PC-9 (cell line): ENCODE data around the gene OR2AT4. TPM values are rescaled to one million over a fixed set of nuclear protein-coding genes. Genes with fewer than 3 reads are reported as not detected.
A peak's percentile ranks its signal among the peaks of the same experiment; 100 is the strongest.

Source experiments
- BruUV-seq: library from RNA; stranded (reverse); fragments of 400-500 nt; replicated peaks from 2 replicates; lab custom pipeline; 2021; lab: Mats Ljungman, UMichigan
- CTCF ChIA-PET: fragments of 300-600 bp; sonication (Branson Sonifier 250); formaldehyde crosslinking; loops from one replicate; lab custom pipeline; 2022; ENCODE audit warnings: antibody characterized with exemption; lab: Charles Lee
- POLR2A ChIA-PET: fragments of 300-600 bp; sonication (Branson Sonifier 250); formaldehyde crosslinking; loops from one replicate; lab custom pipeline; 2022; ENCODE audit warnings: antibody characterized with exemption; ENCODE audit not compliant: unreplicated experiment; lab: Charles Lee
- DNase-seq, 2 experiments: peaks; one replicate each; pipeline versions ENCODE4 v3.0.0 to v3.0.0-alpha.2; 2015 to 2022; ENCODE audit warnings: mixed read lengths in 1 of 2
- H2AFZ ChIP-seq: fragments of 200-600 bp; sonication (generic); 2 replicates; pipeline ENCODE4 v1.8.1; 2017; ENCODE audit warnings: antibody characterized with exemption
- H3F3A ChIP-seq: fragments of 200-600 bp; sonication (generic); 2 replicates; pipeline ENCODE4 v1.8.1; 2017; ENCODE audit warnings: antibody characterized with exemption, mild to moderate bottlenecking, low read depth; ENCODE audit not compliant: insufficient read depth
- H3K27ac ChIP-seq: fragments of 200-600 bp; sonication (generic); 2 replicates; pipeline ENCODE4 v1.6.1; 2016; ENCODE audit warnings: mixed run types
- H3K27me3 ChIP-seq: fragments of 200-600 bp; sonication (generic); 2 replicates; pipeline ENCODE4 v1.6.1; 2016; ENCODE audit warnings: low read depth, mixed run types; ENCODE audit not compliant: insufficient read depth
- H3K36me3 ChIP-seq: fragments of 200-600 bp; sonication (generic); 2 replicates; pipeline ENCODE4 v1.6.1; 2016; ENCODE audit warnings: low read depth, mixed run types
- H3K4me1 ChIP-seq: fragments of 200-600 bp; sonication (generic); replicated peaks from 2 replicates; pipeline ENCODE4 v1.6.1; 2016; ENCODE audit warnings: mixed run types; ENCODE audit not compliant: insufficient read depth
- H3K4me2 ChIP-seq: fragments of 200-600 bp; sonication (generic); 2 replicates; pipeline ENCODE4 v1.6.1; 2017; ENCODE audit warnings: mixed run types
- H3K4me3 ChIP-seq: fragments of 200-600 bp; sonication (generic); 2 replicates; pipeline ENCODE4 v1.6.1; 2016; ENCODE audit warnings: mixed run types
- H3K79me2 ChIP-seq: fragments of 200-600 bp; sonication (generic); 2 replicates; pipeline ENCODE4 v1.6.1; 2017; ENCODE audit warnings: low read depth, mixed run types
- H3K9me2 ChIP-seq: fragments of 200-600 bp; sonication (generic); 2 replicates; pipeline ENCODE4 v1.8.1; 2017; ENCODE audit warnings: mild to moderate bottlenecking; ENCODE audit not compliant: insufficient read depth
- H3K9me3 ChIP-seq: fragments of 200-600 bp; sonication (generic); 2 replicates; pipeline ENCODE4 v1.8.1; 2016; ENCODE audit warnings: low read depth; ENCODE audit not compliant: insufficient read depth
- H4K20me1 ChIP-seq: fragments of 200-600 bp; sonication (generic); 2 replicates; pipeline ENCODE4 v1.8.1; 2017; ENCODE audit not compliant: insufficient read depth
- CTCF ChIP-seq: fragments of 200-600 bp; sonication (generic); conservative IDR thresholded peaks from 2 replicates; pipeline ENCODE4 v1.6.1; 2017; ENCODE audit warnings: mixed run types, antibody characterized with exemption, mild to moderate bottlenecking, moderate library complexity
- EZH2 ChIP-seq: fragments of 200-600 bp; sonication (generic); IDR thresholded peaks from 2 replicates; pipeline ENCODE4 v1.8.0; 2017; ENCODE audit warnings: antibody characterized with exemption, low read depth
- intact Hi-C: fragments of 100-400 bp; cut with micrococcal nuclease; formaldehyde crosslinking; loops from one replicate; pipeline ENCODE4 v1.10.0; 2022; ENCODE audit not compliant: unreplicated experiment
- total RNA-seq: library from RNA; stranded (reverse); gene quantifications from 2 replicates; pipeline ENCODE4 v1.2.3, GENCODE V29; 2021

OR2AT4 gene
- total RNA-seq, 1 experiment from 2014 or later: 0.11 TPM

- BruUV-seq: no TSS peak
- intact Hi-C loops: no loop called here
- peak; percentile 35 to 57 for DNase-seq
Observed at GRCh38 chr11:75031771-75032549, 64.7 kb downstream of the OR2AT4 start.

More at GRCh38 chr11:75031771-75032549, 64.7 kb downstream of the OR2AT4 start:
- ChIA-PET CTCF (interaction anchor here (1.0 to 1.5 kb wide), 2 partner anchors 9 to 21 kb away, joined by 3 to 5 read pairs; no protein-coding TSS in a partner anchor), POLR2A (no interaction called here)
- peaks cover 27% of the 10 kb centered on the region for H3K27me3 ChIP-seq
- no peaks in the 10 kb centered on the region for H3K79me2 ChIP-seq
- no peak overlapping the region for H3K4me3 ChIP-seq
- H3K36me3 ChIP-seq: no peaks in the 10 kb centered on the region
- no peak for TF ChIP-seq EZH2
- TF ChIP-seq CTCF: peak; percentile 89
- no peaks in the 10 kb centered on the region for H4K20me1 ChIP-seq
- H3K4me1 ChIP-seq: 0 out of 2 replicates have a peak, but pooled peaks cover 6% of the 10 kb centered on the region
- no peak overlapping the region for H3K4me2 ChIP-seq
- no peaks in the 10 kb centered on the region for H3F3A ChIP-seq
- H3K9me3 ChIP-seq: no peaks in the 10 kb centered on the region
- no peaks in the 10 kb centered on the region for H3K9me2 ChIP-seq
- no peak overlapping the region for H3K27ac ChIP-seq
- H2AFZ ChIP-seq: no peak overlapping the region

Other genes starting within 250 kb of the OR2AT4 start
- gene XRRA1, start 147.8 kb downstream of the OR2AT4 start, total RNA-seq: 29.5 and 43.0 TPM in 2 replicates
- 122 and 175 TPM in 2 replicates for gene SPCS2, start 147.6 kb downstream of the OR2AT4 start, total RNA-seq
- gene NEU3, start 107.9 kb downstream of the OR2AT4 start, total RNA-seq: 9.9 and 11.8 TPM in 2 replicates
- 1.3 TPM in 1 of 2 replicates, not detected in the other for gene SLCO2B1, start 54.2 kb upstream of the OR2AT4 start, total RNA-seq
- not detected in 2 replicates for gene TPBGL, start 143.9 kb upstream of the OR2AT4 start, total RNA-seq